K562 (cell line): ENCODE measurements around the gene TBXA2R. TPM values are rescaled to one million over a fixed set of nuclear protein-coding genes. Genes with fewer than 3 reads are reported as not detected.

Experiments
- EGR1 ChIP-seq: fragments of 450-650 bp; conservative IDR thresholded peaks from 2 replicates; pipeline ENCODE4 v1.6.1; 2017; ENCODE audit warnings: mild to moderate bottlenecking
- EP300 ChIP-seq: IDR thresholded peaks from 2 replicates; pipeline ENCODE4 v1.6.1; 2012; ENCODE audit warnings: low read length, improper control_type of control experiment
- FOXA3 ChIP-seq, 2 experiments: fragments of 450-650 bp in 1 of 2; sonication (generic) in 1 of 2; formaldehyde crosslinking; IDR thresholded peaks in 1 of 2; conservative IDR thresholded peaks in 1 of 2; 2 replicates each; pipeline versions ENCODE4 v1.4.0 to v1.8.0; 2020 to 2022; ENCODE audit warnings: mild to moderate bottlenecking in 2 of 2, missing genetic modification reagents in 1 of 2
- FOXP1 ChIP-seq: sonication (generic); formaldehyde crosslinking; IDR thresholded peaks from 2 replicates; pipeline ENCODE4 v1.8.0; 2022; ENCODE audit warnings: mild to moderate bottlenecking, missing genetic modification reagents
- FUS ChIP-seq: fragments of 200-400 bp; formaldehyde crosslinking; optimal IDR thresholded peaks from 2 replicates; pipeline ENCODE3; 2017; ENCODE audit warnings: low read depth, low read length
- GABPB1 ChIP-seq: sonication (generic); formaldehyde crosslinking; IDR thresholded peaks from 2 replicates; pipeline ENCODE4 v1.8.0; 2022; ENCODE audit warnings: mild to moderate bottlenecking, missing genetic modification reagents
- MAFF ChIP-seq: IDR thresholded peaks from 2 replicates; pipeline ENCODE4 v1.6.1; 2012; ENCODE audit warnings: low read length, improper control_type of control experiment
- MBD1 ChIP-seq: fragments of 250-450 bp; sonication (Bioruptor Pico); IDR thresholded peaks from 2 replicates; pipeline ENCODE4 v1.8.0; 2022; ENCODE audit warnings: inconsistent platforms
- NR3C1 ChIP-seq: sonication (generic); formaldehyde crosslinking; IDR thresholded peaks from 2 replicates; pipeline ENCODE4 v1.8.1; 2022; ENCODE audit warnings: missing genetic modification reagents
- TEAD2 ChIP-seq: fragments of 450-650 bp; IDR thresholded peaks from 2 replicates; pipeline ENCODE4 v1.6.1; 2016; ENCODE audit warnings: missing genetic modification characterization, control low read depth, missing compliant biosample characterization
- VEZF1 ChIP-seq: fragments of 200-800 bp; sonication (Bioruptor generic); IDR thresholded peaks from 2 replicates; pipeline ENCODE4 v1.6.1; 2017; ENCODE audit warnings: missing genetic modification characterization, missing compliant biosample characterization
- XRCC3 ChIP-seq: fragments of 450-650 bp; IDR thresholded peaks from 2 replicates; pipeline ENCODE4 v1.6.1; 2017; ENCODE audit warnings: mild to moderate bottlenecking, moderate library complexity
- ZBTB40 ChIP-seq, 2 experiments: fragments of 450-650 bp in 1 of 2; sonication (generic) in 1 of 2; formaldehyde crosslinking in 1 of 2; IDR thresholded peaks; 2 replicates each; pipeline versions ENCODE4 v1.7.1 to v1.9.0; 2016 to 2022; ENCODE audit warnings: inconsistent platforms in 1 of 2, mild to moderate bottlenecking in 1 of 2, missing genetic modification reagents in 1 of 2
- polyA plus RNA-seq, 8 experiments: library from polyadenylated mRNA; depleted of rRNA in 4 of 8; stranded (reverse) in 5 of 8; unstranded in 3 of 8; fragments of >200 nt; fragmentation: Nextera tagmentation in 2 of 8; fragmentation: Illumina TruSeq in 1 of 8; extraction: Ambion mirVana in 2 of 8; extraction: Trizol in 1 of 8; gene quantifications; 2 replicates each; pipeline versions ENCODE4 v1.2.1 to v1.2.3, GENCODE V29; 2011 to 2014; ENCODE audit warnings: inconsistent platforms in 1 of 8, missing spikeins in 1 of 8
- total RNA-seq, 7 experiments: library from RNA; depleted of rRNA in 6 of 7; stranded (reverse); fragments of >200 nt in 6 of 7; fragmentation: Illumina TruSeq in 2 of 7; extraction: Trizol in 2 of 7; gene quantifications; 2 replicates each; pipeline versions ENCODE4 v1.2.1 to v1.2.3, GENCODE V29; 2011 to 2021; ENCODE audit warnings: low replicate concordance in 1 of 7

The TBXA2R gene
- total and polyA plus RNA-seq, 9 of the 15 experiments (the other 6 are each of a cell fraction or from before 2014, with no cell fraction given): 1.5 to 24.0 (median 2.8) TPM

GRCh38 chr19:3626473-3627350, 20.0 kb upstream of the TBXA2R start, which contains the start of gene CACTIN (continued):
- TF ChIP-seq ZBTB40 (IDR thresholded peaks at IDR 0.05) (peak; percentile 54; the same call in 1 of the 2 replicates), ZBTB40 (CRISPR knock-in tag; IDR thresholded peaks at IDR 0.05) (no peak), GABPB1 (CRISPR knock-in tag) (peak; percentile 85), FUS (no peak), MBD1 (CRISPR knock-in tag) (no peak), VEZF1 (peak; percentile 69), MAFF (no peak), EGR1 (peak; percentile 93), XRCC3 (no peak), FOXP1 (peak; percentile 85), EP300 (0 out of 2 replicates have a peak, but pooled peaks have one; percentile 23), FOXA3 (CRISPR knock-in tag; conservative IDR thresholded peaks at IDR 0.05 in 1 of 2, IDR thresholded peaks at IDR 0.05 in 1 of 2) (no peak), TEAD2 (tag) (no peak), NR3C1 (CRISPR knock-in tag) (no peak)
